HCT116 (cell line): ENCODE measurements around the gene ZNHIT6. TPM values are rescaled to one million over a fixed set of nuclear protein-coding genes. Genes with fewer than 3 reads are reported as not detected.

Experiments used
- ATAC-seq: fragments of 200-7000 bp; cut with Tn5 transposase; 2 replicates; pipeline ENCODE4 v1.9.1; 2020; ENCODE audit warnings: mild to moderate bottlenecking, moderate library complexity
- BruUV-seq: library from RNA; stranded (reverse); fragments of 400-500 nt; replicated peaks from 2 replicates; lab custom pipeline; 2021; lab: Mats Ljungman, UMichigan
- CTCF ChIA-PET: fragments of 300-600 bp; sonication (Branson Sonifier 250); formaldehyde crosslinking; loops from one replicate; lab custom pipeline; 2021; ENCODE audit warnings: antibody characterized with exemption; lab: Charles Lee
- POLR2A ChIA-PET: fragments of 300-600, 350-600 bp; sonication (Branson Sonifier 250); formaldehyde crosslinking; loops from one replicate; lab custom pipeline; 2021; ENCODE audit warnings: antibody characterized with exemption; lab: Charles Lee
- RAD21 ChIA-PET, 2 experiments: fragments of 300-600 bp; sonication (Branson Sonifier 250); formaldehyde crosslinking; loops; one replicate each; lab custom pipeline; 2023; ENCODE audit warnings: low total read pairs in 2 of 2; ENCODE audit not compliant: uncharacterized antibody in 2 of 2, unreplicated experiment in 2 of 2, low non-redundant PET in 1 of 2; lab: Charles Lee
- DNase-seq: peaks from one replicate; pipeline ENCODE4 v3.0.0-alpha.2; 2010; ENCODE audit warnings: low read depth, low spot score
- H2AFZ ChIP-seq: fragments of 200-600 bp; shearing (Covaris generic), sonication (generic); 2 replicates; pipeline ENCODE4 v1.6.1; 2017; ENCODE audit warnings: low read depth, mixed run types, mixed read lengths, antibody characterized with exemption, low read length; ENCODE audit not compliant: poor library complexity, severe bottlenecking
- H3K27ac ChIP-seq: 2 replicates; pipeline ENCODE4 v1.5.1; 2012; ENCODE audit warnings: low read depth, low read length
- H3K27me3 ChIP-seq: fragments of 200-600 bp; sonication (generic); 2 replicates; pipeline ENCODE4 v1.6.1; 2016; ENCODE audit warnings: mixed run types, low read length, mixed read lengths; ENCODE audit not compliant: insufficient read depth
- H3K36me3 ChIP-seq, 2 experiments: fragments of 200-500 bp in 1 of 2; fragments of 200-600 bp in 1 of 2; sonication (Bioruptor generic) in 1 of 2; sonication (generic) in 1 of 2; 2 replicates each; pipeline versions ENCODE4 v1.5.1 to v1.6.1; 2014 to 2016; ENCODE audit warnings: low read length in 2 of 2, inconsistent platforms in 1 of 2, mixed read lengths in 1 of 2, mixed run types in 1 of 2; ENCODE audit not compliant: insufficient read depth in 2 of 2, control insufficient read depth in 1 of 2
- H3K4me1 ChIP-seq, 2 experiments: fragments of 200-600 bp in 1 of 2; sonication (generic) in 1 of 2; 2 replicates each; pipeline versions ENCODE4 v1.5.1 to v1.6.1; 2012 to 2017; ENCODE audit warnings: low read length in 2 of 2, inconsistent platforms in 1 of 2, mild to moderate bottlenecking in 1 of 2, mixed read lengths in 1 of 2, mixed run types in 1 of 2, moderate library complexity in 1 of 2; ENCODE audit not compliant: insufficient read depth in 2 of 2, control insufficient read depth in 1 of 2
- H3K4me2 ChIP-seq: fragments of 200-600 bp; sonication (generic); 2 replicates; pipeline ENCODE4 v1.6.1; 2017; ENCODE audit warnings: mixed run types, low read length, mixed read lengths
- H3K4me3 ChIP-seq, 2 experiments: fragments of 200-600 bp in 1 of 2; sonication (generic) in 1 of 2; replicated peaks in 1 of 2; 2 replicates each; pipeline ENCODE4 v1.5.1; 2011 to 2016; ENCODE audit warnings: low read length in 2 of 2, control low read depth in 1 of 2, low read depth in 1 of 2, mild to moderate bottlenecking in 1 of 2, mixed read lengths in 1 of 2, mixed run types in 1 of 2
- H3K79me2 ChIP-seq: fragments of 200-600 bp; sonication (generic); 2 replicates; pipeline ENCODE4 v1.6.1; 2017; ENCODE audit warnings: mild to moderate bottlenecking, mixed run types, low read length, moderate library complexity, mixed read lengths; ENCODE audit not compliant: insufficient read depth
- H3K9ac ChIP-seq: fragments of 200-600 bp; sonication (generic); 2 replicates; pipeline ENCODE4 v1.6.1; 2016; ENCODE audit warnings: low read length, mixed read lengths
- H3K9me2 ChIP-seq: fragments of 200-600 bp; sonication (generic), shearing (Covaris generic); 2 replicates; pipeline ENCODE4 v1.6.1; 2017; ENCODE audit warnings: mixed run types, mild to moderate bottlenecking, moderate library complexity; ENCODE audit not compliant: insufficient read depth
- H3K9me3 ChIP-seq, 2 experiments: fragments of 200-500 bp in 1 of 2; fragments of 200-600 bp in 1 of 2; sonication (Bioruptor generic) in 1 of 2; sonication (generic) in 1 of 2; 2 replicates each; pipeline ENCODE4 v1.6.1; 2014 to 2017; ENCODE audit warnings: low read length in 2 of 2, mixed read lengths in 2 of 2, inconsistent platforms in 1 of 2, low read depth in 1 of 2, mild to moderate bottlenecking in 1 of 2, mixed run types in 1 of 2, moderate library complexity in 1 of 2; ENCODE audit not compliant: control insufficient read depth in 1 of 2, insufficient read depth in 1 of 2
- H4K20me1 ChIP-seq: fragments of 200-600 bp; sonication (generic), shearing (Covaris generic); 2 replicates; pipeline ENCODE4 v1.6.1; 2017; ENCODE audit warnings: mixed run types, mild to moderate bottlenecking, moderate library complexity; ENCODE audit not compliant: insufficient read depth
- ATF3 ChIP-seq: IDR thresholded peaks from 2 replicates; pipeline ENCODE4 v1.6.1; 2012
- CTCF ChIP-seq, 3 experiments: fragments of 200-600 bp in 1 of 3; sonication (generic) in 1 of 3; IDR thresholded peaks in 2 of 3; conservative IDR thresholded peaks in 1 of 3; 2 replicates each; pipeline ENCODE4 v1.5.1; 2012 to 2017; ENCODE audit warnings: low read depth in 2 of 3, low read length in 2 of 3, antibody characterized with exemption in 1 of 3, borderline replicate concordance in 1 of 3, control low read depth in 1 of 3, mild to moderate bottlenecking in 1 of 3, mixed read lengths in 1 of 3, mixed run types in 1 of 3, moderate library complexity in 1 of 3; ENCODE audit not compliant: insufficient read depth in 1 of 3
- RAD21 ChIP-seq: IDR thresholded peaks from 2 replicates; pipeline ENCODE4 v1.6.1; 2012; ENCODE audit warnings: low read depth, mild to moderate bottlenecking
- TCF7L2 ChIP-seq: IDR thresholded peaks from 2 replicates; pipeline ENCODE4 v1.7.0; 2011; ENCODE audit warnings: borderline replicate concordance, inconsistent platforms; ENCODE audit not compliant: insufficient read depth, insufficient read length; ENCODE audit errors: extremely low read depth
- intact Hi-C: fragments of 100-400 bp; cut with micrococcal nuclease; formaldehyde crosslinking; loops from 2 replicates; pipeline ENCODE4 v1.10.0; 2022
- total RNA-seq: library from RNA; stranded (reverse); gene quantifications from one replicate; pipeline ENCODE4 v1.2.1, GENCODE V29; 2021; ENCODE audit not compliant: unreplicated experiment

The ZNHIT6 gene
- total RNA-seq, 1 experiment from 2014 or later: 18.4 TPM

- TF ChIP-seq TCF7L2: no peak
Measured at GRCh38 chr1:85638412-85638811, 69.8 kb downstream of the ZNHIT6 start (continued).

- peak overlapping the region; percentile 80; the same call in 1 of the 2 replicates for H3K27ac ChIP-seq
- intact Hi-C loops: no loop called here
- no peak overlapping the region for H2AFZ ChIP-seq
- H3K27me3 ChIP-seq: no peaks in the 10 kb centered on the region
- H4K20me1 ChIP-seq: no peaks in the 10 kb centered on the region
- no peaks in the 10 kb centered on the region for H3K9me2 ChIP-seq
- ChIA-PET POLR2A (no interaction called here), CTCF (interaction anchor here (1.8 kb wide), 1 partner anchor 62 kb away, joined by 6 read pairs; no protein-coding TSS in a partner anchor), RAD21 (no interaction called here)
- H3K36me3 ChIP-seq: no peaks in the 10 kb centered on the region
- H3K79me2 ChIP-seq: no peaks in the 10 kb centered on the region
- no peak overlapping the region; the same call in 1 of the 2 replicates for H3K4me2 ChIP-seq
- DNase-seq: no peak
- H3K9me3 ChIP-seq: no peaks in the 10 kb centered on the region
- no peak overlapping the region for H3K4me3 ChIP-seq
- no peak for ATAC-seq
- TF ChIP-seq RAD21: peak; percentile 31; the same call in 1 of the 2 replicates
- TF ChIP-seq CTCF (IDR thresholded peaks at IDR 0.05 in 2 of 3, conservative IDR thresholded peaks at IDR 0.05 in 1 of 3; ENCODE audit: borderline replicate concordance in 1 of 3, insufficient read depth in 1 of 3, low read depth in 2 of 3, low read length in 2 of 3): peak in 1 of 3 experiments; percentile 18; a peak in 1 of 6 replicates
- TF ChIP-seq ATF3: no peak
- no TSS peak for BruUV-seq
- no peak overlapping the region for H3K9ac ChIP-seq
- peaks cover 19 to 32% of the 10 kb centered on the region in 2 experiments; a peak in 3 of 4 replicates for H3K4me1 ChIP-seq
Measured at GRCh38 chr1:85630493-85630892, 77.7 kb downstream of the ZNHIT6 start.
